Body of pancreas (tissue), 4 donors: Measurements from ENCODE around the gene IL16. TPM values are rescaled to one million over a fixed set of nuclear protein-coding genes. Genes with fewer than 3 reads are reported as not detected.
"Not testable (repeated sequence)": the region's sequence is repeated elsewhere in the genome, so short reads cannot be mapped to it uniquely, and the experiment has no call there.

ENCODE experiments used
- ATAC-seq: fragments of 150-250 bp; one replicate; pipeline ENCODE4 v1.9.1; 2016
- DNase-seq, 4 donors: peaks; one replicate each; pipeline ENCODE4 v3.0.0-alpha.2; 2019
- H3K27ac ChIP-seq, 4 donors: fragments of 200-600 bp; sonication (generic); 1 replicate in 3 of 4; 2 replicates in 1 of 4; pipeline versions ENCODE4 v1.5.1 to v1.6.1; 2016 to 2019; ENCODE audit warnings: mild to moderate bottlenecking in 1 of 4, mixed read lengths in 1 of 4, moderate library complexity in 1 of 4
- H3K27me3 ChIP-seq, 2 donors: fragments of 200-600 bp; sonication (generic); one replicate each; pipeline ENCODE4 v1.6.0; 2016; ENCODE audit warnings: mild to moderate bottlenecking in 1 of 2
- H3K36me3 ChIP-seq, 2 donors: fragments of 200-600 bp; sonication (generic); replicated peaks in 1 of 2; 2 replicates each; pipeline ENCODE4 v1.5.1; 2016; ENCODE audit warnings: low read depth in 2 of 2; ENCODE audit not compliant: insufficient read depth in 1 of 2
- H3K4me1 ChIP-seq: fragments of 200-600 bp; sonication (generic); one replicate; pipeline ENCODE4 v1.6.0; 2016
- H3K4me3 ChIP-seq, 2 donors: fragments of 200-600 bp; sonication (generic); 1 replicate in 1 of 2; 2 replicates in 1 of 2; pipeline ENCODE4 v1.5.1; 2016 to 2019
- H3K9me3 ChIP-seq, 3 donors: fragments of 200-600 bp; sonication (generic); 1 replicate in 2 of 3; 2 replicates in 1 of 3; pipeline ENCODE4 v1.5.1; 2016
- CTCF ChIP-seq, 7 experiments: fragments of 450-650 bp in 4 of 7; fragments of 200-600 bp in 3 of 7; sonication (generic) in 3 of 7; IDR thresholded peaks; one replicate each; pipeline ENCODE4 v1.5.1; 2016 to 2019; ENCODE audit warnings: antibody characterized with exemption in 7 of 7
- POLR2A ChIP-seq, 3 donors: fragments of 450-650 bp; IDR thresholded peaks; one replicate each; pipeline ENCODE4 v1.6.1; 2016; ENCODE audit warnings: antibody characterized with exemption in 3 of 3, mild to moderate bottlenecking in 2 of 3
- WGBS, 2 donors: methylation state at CpG; one replicate each; pipeline ENCODE4 v1.1.5; 2017; 5-methylcytosine and 5-hydroxymethylcytosine counted together
- intact Hi-C: fragments of 100-400 bp; cut with DNase I; formaldehyde crosslinking; loops from one replicate; pipeline ENCODE4 v1.15.1; 2023
- total RNA-seq, 2 donors: library from RNA; depleted of rRNA; stranded (reverse); fragments of >200 nt; gene quantifications; one replicate each; pipeline ENCODE4 v1.1.0, GENCODE V29; 2016

The IL16 gene
- total RNA-seq, 2 donors from 2014 or later, result 2.9 to 4.9 TPM

DNA sequence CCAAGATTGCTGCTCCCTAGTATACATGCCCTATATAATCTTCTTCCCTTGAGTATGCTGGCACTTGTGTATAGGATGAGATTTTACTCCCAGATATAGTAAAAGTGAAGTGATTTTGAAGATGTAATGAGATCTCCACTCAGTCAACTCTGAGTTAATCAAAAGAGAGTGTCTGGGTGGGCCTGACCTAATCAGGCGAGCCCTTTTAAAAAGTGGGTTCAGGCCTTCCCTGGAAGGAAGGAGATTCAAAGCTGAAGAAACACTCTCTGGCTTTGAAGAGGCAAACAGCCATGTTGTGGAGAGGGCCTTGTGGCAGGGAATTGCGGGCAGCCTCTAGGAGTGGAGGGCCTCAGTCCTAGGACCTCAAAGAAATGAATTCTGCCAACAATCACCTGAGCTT, 132.8 kb downstream of the IL16 start:
- ATAC-seq, result no peak
- 98 to 100% methylated on average over 2 of the region's 2 CpGs for WGBS, 2 donors

GRCh38 chr15:81330366-81331090, 133.8 kb downstream of the IL16 start:
- ATAC-seq, result no peak
- H3K9me3 ChIP-seq, result no peaks in the 10 kb centered on the region
- no peak overlapping the region for H3K4me3 ChIP-seq
- TF ChIP-seq CTCF (IDR thresholded peaks at IDR 0.05) (no peak), POLR2A (IDR thresholded peaks at IDR 0.05) (no peak)
- H3K36me3 ChIP-seq, result no peaks in the 10 kb centered on the region
- intact Hi-C loops, result no loop called here
- 87 to 93% methylated on average over 5 of the region's 5 CpGs for WGBS, 2 donors
- H3K27ac ChIP-seq, result no peak overlapping the region
- no peaks in the 10 kb centered on the region for H3K4me1 ChIP-seq
- no peak for DNase-seq
- H3K27me3 ChIP-seq, result no peaks in the 10 kb centered on the region

More for the DNA sequence above, 132.8 kb downstream of the IL16 start:
- TF ChIP-seq CTCF (IDR thresholded peaks at IDR 0.05), result no peak
- TF ChIP-seq POLR2A (IDR thresholded peaks at IDR 0.05), result no peak
- Histone ChIP-seq H3K4me3 (no peak overlapping the region), H3K4me1 (peaks cover 10% of the 10 kb centered on the region), H3K27ac (no peak overlapping the region), H3K9me3 (no peaks in the 10 kb centered on the region), H3K27me3 (no peaks in the 10 kb centered on the region), H3K36me3 (no peaks in the 10 kb centered on the region)
- intact Hi-C loops, result no loop called here
- DNase-seq, result no peak

- 71 to 83% methylated on average over 9 of the region's 9 CpGs for WGBS, 2 donors
- H3K9me3 ChIP-seq, DNase-seq, ATAC-seq, H3K27ac ChIP-seq, H3K27me3 ChIP-seq, H3K4me1 ChIP-seq, H3K36me3 ChIP-seq, H3K4me3 ChIP-seq, intact Hi-C loops: not testable (repeated sequence)
Observed at GRCh38 chr15:81331141-81331540, 134.5 kb downstream of the IL16 start.

- Histone ChIP-seq H3K36me3 (no peaks in the 10 kb centered on the region), H3K27me3 (no peaks in the 10 kb centered on the region), H3K27ac (no peak overlapping the region), H3K9me3 (no peaks in the 10 kb centered on the region), H3K4me3 (no peak overlapping the region), H3K4me1 (no peaks in the 10 kb centered on the region)
- ATAC-seq (no peak), DNase-seq (no peak)
- 85 to 91% methylated on average over 13 to 15 of the region's 15 CpGs for WGBS, 2 donors
- no peak for TF ChIP-seq POLR2A (IDR thresholded peaks at IDR 0.05)
- no peak for TF ChIP-seq CTCF (IDR thresholded peaks at IDR 0.05)
- intact Hi-C loops, result no loop called here
Observed at GRCh38 chr15:81331600-81331999, 134.9 kb downstream of the IL16 start.

DNA sequence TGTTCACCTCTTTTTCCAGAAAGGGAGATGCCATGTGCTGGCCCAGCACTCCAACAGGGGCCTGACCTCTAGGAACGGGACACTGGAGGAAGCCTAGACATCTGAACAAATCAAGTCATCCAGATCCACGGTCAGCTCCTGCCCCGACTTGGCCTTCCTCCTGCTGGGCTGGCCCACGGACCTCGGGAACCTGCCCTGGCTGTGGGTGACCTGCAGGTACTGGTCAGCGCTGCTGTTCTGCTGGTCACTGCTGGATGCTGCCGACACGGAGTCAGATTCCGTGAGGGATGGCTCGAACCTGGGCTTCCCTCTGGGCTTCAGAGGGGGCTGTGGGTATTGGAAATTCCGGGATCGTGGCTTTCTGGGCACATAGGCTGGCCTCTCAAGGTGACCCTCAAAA, 135.6 kb downstream of the IL16 start:
- ATAC-seq, result no peak
- intact Hi-C loops, result no loop called here
- no peak for DNase-seq
- Histone ChIP-seq H3K4me3 (no peak overlapping the region), H3K27me3 (no peaks in the 10 kb centered on the region), H3K4me1 (no peaks in the 10 kb centered on the region), H3K27ac (no peak overlapping the region), H3K9me3 (no peaks in the 10 kb centered on the region), H3K36me3 (no peaks in the 10 kb centered on the region)
- WGBS, 2 donors, result 98 to 100% methylated on average over 6 to 12 of the region's 12 CpGs
- TF ChIP-seq CTCF (IDR thresholded peaks at IDR 0.05) (no peak), POLR2A (IDR thresholded peaks at IDR 0.05) (no peak)
